HEK293T (cell line): ENCODE data around the gene LRRIQ1.

ENCODE experiments used
- FOXK2 ChIP-seq: fragments of 450-650 bp; IDR thresholded peaks from 2 replicates; pipeline ENCODE4 v1.6.1; 2016; ENCODE audit warnings: mild to moderate bottlenecking
- SP1 ChIP-seq: fragments of 450-650 bp; IDR thresholded peaks from 2 replicates; pipeline ENCODE4 v1.6.1; 2017
- SUZ12 ChIP-seq: fragments of 450-650 bp; IDR thresholded peaks from 2 replicates; pipeline ENCODE4 v1.6.1; 2016; ENCODE audit warnings: mild to moderate bottlenecking
- ZNF384 ChIP-seq: fragments of 450-650 bp; IDR thresholded peaks from 2 replicates; pipeline ENCODE4 v1.6.1; 2016

DNA sequence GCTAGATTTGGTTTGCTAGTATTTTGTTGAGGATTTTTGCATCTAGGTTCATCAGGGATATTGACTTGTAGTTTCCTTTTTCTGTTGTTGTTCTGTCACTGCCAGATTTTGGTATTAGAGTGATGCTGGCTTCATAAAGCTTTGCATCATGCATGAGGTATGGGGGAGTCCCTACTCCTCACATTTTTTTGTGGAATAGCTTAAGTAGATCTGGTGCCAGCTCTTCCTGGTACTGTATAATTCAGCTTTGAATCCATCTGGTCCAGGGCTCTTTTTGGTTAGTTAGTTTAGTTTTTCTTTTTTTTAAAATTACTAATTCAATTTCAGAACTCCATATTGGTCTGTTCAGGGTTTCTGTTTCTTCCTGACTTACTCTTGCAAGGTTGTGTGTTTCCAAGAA lies 59.4 kb downstream of the LRRIQ1 start:
- TF ChIP-seq SP1 (no peak), ZNF384 (no peak), SUZ12 (no peak), FOXK2 (no peak)
